Endometrium (tissue), 2 donors: Measurements from ENCODE around the gene CST6.

ENCODE experiments used
- FAIRE-seq: peaks from 2 replicates; lab custom pipeline; 2012; peaks lifted over from hg19 to GRCh38; lab: Jason Lieb, UNC
- donor health status: control.
- donor health status: control.

Gene CST6

GRCh38 chr11:66048547-66049323, 36.9 kb downstream of the CST6 start, which contains the start of gene GAL3ST3:
GAL3ST3 (minus strand) TSS chr11:66049161; CDS start chr11:66045415, 3,746 bp downstream.
- no peak for FAIRE-seq

GRCh38 chr11:66050581-66051231, 38.9 kb downstream of the CST6 start:
- FAIRE-seq, result no peak

- FAIRE-seq, result no peak
Measured at GRCh38 chr11:66051371-66051765, 39.6 kb downstream of the CST6 start.

DNA sequence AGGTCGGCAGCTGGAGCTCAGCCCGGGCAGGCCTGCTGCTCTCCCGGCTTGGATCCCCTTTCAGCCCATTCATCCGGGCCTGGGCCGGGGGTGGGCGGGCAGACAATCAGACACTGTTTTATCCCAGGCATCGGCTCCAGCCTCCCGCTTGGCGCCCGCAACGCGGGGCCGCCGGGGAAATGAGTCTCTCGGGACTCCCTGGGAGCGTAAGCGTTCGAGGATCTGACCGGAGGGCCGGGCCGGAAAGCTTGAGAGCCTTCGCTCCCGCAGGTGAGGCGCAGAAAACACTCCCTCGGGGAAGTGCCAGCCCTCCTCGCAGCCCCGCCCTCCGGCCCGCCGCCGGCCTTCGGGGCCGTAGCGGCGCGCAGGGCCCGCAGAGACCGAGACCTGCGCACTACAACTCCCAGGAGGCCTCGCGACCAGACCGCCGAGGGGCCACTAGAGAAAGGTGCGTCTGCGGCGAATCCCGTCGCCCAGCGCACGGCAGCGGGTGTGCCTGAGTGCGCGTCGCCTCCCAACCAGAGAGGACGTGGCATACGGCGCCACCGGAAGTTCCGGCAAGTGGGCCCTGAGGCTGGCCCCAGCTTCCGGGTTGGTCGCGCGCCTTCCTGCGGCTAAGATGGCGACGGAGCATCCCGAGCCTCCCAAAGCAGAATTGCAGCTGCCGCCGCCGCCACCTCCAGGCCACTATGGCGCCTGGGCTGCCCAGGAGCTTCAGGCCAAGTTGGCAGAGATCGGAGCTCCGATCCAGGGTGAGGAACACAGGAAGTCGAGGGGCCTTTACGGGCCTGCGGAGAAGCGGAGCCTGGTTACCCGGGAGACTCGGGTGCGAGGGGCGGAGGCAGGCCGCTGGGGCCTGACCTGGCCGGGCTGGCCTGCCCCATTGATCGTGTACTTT, 40.2 kb downstream of the CST6 start, which contains the start of gene SF3B2:
SF3B2 (plus strand) TSS at position 599 of the 898 bp plus-strand sequence; CDS start at position 620, 21 bp downstream.
- no peak for FAIRE-seq

GRCh38 chr11:66052664-66052982, 40.8 kb downstream of the CST6 start:
- no peak for FAIRE-seq

- FAIRE-seq, result no peak
Measured at GRCh38 chr11:66055021-66055420, 43.2 kb downstream of the CST6 start.

DNA sequence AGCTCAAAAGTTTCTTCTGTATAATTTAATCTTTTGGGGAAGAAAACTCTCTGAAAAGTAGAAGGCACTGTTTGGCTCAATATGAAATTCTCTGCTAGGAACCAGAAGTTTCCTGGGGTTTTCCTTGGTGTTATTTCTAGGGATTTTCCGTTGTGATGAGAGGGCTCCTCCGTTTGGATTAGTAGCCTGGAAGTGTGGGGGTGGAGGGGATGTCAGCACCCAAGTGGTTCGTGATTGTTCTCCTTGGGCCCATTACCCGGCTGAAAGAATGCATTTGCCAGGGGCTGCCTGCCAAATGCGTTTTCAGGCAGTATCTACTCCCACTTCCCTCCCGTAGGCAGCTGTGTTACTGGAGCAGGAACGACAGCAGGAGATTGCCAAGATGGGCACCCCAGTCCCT, 44.7 kb downstream of the CST6 start:
- no peak for FAIRE-seq

DNA sequence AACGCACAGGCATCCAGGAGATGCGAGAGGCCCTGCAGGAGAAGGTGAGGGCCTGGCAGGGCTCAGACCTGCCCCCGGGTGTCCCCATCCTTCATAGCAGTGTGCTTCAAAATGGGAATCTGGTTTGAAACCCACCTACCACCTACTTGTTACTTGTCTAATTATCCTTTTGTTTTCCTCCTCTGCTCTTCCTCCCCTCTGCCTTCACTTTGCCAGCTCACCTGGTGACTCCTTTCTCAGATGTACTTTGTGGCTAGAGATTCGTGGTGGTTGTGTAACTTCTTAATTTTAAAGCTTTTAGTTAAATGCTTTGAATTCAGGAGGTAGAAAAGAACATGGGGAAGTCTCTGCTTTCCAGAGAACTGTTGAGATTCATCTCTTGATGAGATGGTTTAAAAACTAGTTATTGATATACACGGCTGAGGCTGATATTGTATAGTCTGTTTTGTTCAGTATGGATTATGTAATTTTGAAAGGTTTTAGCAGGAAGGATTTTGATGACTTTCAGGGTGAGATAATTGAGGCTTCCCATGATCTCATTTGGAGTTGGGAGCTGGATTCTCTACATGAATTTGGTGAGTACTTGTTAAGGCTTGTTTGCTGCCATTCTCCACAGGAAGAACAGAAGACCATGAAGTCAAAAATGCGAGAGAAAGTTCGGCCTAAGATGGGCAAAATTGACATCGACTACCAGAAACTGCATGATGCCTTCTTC, 48.3 kb downstream of the CST6 start:
- FAIRE-seq, result no peak

GRCh38 chr11:66061268-66061667, 49.5 kb downstream of the CST6 start:
- FAIRE-seq, result no peak

- FAIRE-seq, result no peak
Measured at GRCh38 chr11:66062408-66062807, 50.6 kb downstream of the CST6 start.
